Suppressor macrophage treated with lipopolysaccharide for 1 hour (primary cell): ENCODE measurements around the gene MOCS1.

Source experiments
- DNase-seq, 3 donors: peaks; one replicate each; pipeline ENCODE4 v3.0.0-alpha.2; 2020 to 2022

MOCS1 gene

DNA sequence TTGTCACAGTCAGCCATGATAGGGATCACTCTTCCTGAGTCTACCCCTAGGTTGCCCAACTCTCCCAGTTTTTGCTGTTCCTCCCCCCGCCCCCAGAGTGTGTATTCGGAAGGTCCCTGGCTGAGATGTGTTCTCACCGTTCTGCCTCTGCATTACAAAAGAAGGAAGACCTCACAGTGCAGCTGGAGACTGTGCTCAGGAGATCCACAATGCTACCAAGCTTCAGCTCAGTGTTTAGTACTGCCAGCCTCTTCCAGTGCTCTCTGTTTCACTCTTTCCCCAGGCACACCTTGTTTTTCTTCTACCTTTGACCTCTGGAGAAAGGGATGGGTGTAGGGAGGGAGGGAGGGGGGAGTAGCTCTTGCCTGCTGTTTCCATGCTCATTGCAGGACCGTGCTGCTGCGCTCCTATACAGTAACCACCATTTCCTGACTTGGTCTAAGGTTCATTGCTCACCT, 13.4 kb upstream of the MOCS1 start:
- DNase-seq: no peak

DNA sequence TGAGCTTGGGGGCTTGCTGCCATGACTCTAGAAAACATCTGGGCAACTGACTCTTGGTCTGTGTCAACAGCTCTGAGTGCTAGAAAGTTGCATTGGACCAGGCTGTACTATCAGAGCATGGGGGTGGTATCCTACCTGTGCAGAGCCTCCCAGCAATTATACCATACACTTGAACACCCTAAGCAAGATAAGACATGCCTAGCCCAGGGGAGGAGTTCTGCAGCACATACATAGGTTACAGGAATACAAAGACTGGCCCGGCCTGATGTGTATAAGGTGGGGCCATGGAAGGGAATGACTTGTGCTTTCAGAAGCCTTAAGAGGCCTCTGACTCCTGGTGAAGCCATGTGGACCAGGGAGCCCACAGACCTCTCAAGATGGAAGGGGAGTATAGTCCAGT, 11.4 kb upstream of the MOCS1 start:
- DNase-seq: no peak

DNA sequence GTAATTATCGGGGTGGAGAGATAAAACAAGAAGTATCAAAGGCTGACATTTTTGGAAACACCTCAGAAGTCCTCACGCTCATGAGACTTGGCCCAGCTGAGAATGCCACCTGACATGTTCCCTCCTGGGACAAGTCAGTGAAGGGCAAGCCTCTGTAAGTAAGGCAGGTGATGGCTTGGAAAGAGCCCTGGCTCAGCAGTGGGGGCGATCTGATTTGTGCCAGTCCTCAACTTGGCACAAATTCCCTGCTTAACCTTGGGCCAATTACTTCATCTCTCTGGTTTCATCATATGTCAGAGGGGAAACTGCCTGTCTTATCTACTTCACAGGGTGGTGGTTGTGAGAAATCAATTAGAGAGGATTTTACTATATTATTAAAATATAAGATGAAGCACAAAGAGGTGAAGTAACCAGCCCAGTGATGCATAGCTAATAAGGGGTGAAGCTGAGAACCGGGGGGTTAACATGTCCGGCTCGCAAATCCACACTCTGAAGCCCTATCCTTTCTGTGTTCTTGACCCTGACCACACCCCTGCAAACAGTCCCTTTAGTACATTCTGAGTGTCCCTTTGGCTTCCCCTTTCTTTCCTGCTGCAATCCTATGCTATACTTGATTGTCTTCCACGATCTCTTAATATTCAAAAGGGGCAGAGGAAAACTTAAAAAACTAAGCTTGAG, 8.8 kb upstream of the MOCS1 start:
- DNase-seq: no peak

DNA sequence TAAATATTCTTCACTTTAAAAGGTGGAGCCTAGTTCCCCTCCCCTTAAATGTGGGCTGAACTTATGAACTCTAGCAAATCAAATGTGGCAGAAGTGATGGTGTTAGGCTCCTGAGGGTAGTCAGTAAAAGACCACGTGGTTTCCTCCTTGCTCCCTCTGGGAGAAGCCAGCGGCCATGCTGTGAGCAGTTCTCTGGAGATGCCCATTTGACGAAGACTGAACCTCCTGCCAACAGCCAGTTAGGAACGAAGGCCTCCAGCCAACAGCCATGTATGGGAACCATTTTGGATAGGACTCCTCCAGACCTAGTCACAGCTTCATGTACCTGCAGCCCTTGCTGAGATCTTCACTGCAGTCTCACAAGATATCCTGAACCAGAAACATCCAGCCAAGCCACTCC, 7.6 kb upstream of the MOCS1 start:
- DNase-seq: no peak

DNA sequence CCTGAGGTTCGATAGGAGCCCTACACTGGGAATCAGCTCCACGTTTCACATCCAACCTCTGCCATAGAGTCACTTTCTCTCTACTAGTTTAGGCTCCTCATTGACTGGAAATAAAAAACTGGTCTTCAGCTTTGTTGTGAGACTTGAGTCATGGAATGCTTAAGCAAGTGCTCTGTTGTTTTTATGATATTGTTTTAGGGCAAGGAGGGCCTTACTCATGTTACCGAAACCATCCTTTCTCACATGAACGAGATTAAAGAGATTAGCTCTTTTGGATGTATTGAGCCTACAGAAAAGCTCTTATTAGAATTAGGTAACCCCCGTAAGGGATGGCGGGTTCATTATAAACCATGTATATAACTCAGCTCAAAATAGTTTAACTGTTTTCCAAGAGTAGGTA, 6.9 kb upstream of the MOCS1 start:
- no peak for DNase-seq

DNA sequence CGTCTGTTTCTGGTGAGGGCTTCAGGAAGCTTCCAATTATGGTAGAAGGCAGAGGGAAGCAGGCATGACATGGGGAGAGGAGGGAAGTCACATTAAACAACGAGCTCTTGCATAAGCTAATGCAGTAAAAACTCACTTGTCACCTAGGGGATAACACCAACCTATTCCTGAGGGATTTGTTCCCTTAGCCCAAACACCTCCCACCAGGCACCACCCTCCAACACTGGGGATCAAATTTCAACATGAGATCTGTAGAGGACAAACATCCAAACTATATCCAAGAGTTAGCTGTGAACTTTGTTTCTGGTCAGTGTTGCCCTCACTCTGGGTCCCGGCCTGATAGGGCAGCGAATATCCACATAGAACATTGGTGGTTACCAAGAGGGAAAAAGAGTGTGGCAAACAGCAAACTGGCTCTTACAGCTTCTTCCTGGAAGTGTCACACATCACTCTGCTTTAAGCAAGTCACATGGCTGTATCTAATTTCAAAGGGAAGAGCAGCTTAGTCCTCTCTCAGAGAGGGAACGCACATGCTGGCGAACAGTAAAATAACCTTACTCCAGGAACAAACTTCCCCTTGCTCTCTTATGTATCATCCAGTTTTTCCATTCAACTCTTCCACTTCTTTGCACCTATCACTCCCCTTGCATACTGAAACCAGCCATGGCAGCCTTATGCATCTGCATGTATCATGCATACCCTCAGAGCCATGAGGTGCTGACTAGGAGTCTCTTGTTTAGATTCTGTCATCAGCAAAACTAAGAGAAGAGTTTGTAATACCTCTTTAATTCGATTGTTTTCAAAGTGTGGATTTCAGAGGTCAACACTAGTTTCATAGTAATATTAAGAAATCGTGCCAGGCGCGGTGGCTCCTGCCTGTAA, 4.8 kb upstream of the MOCS1 start:
- DNase-seq: no peak

DNA sequence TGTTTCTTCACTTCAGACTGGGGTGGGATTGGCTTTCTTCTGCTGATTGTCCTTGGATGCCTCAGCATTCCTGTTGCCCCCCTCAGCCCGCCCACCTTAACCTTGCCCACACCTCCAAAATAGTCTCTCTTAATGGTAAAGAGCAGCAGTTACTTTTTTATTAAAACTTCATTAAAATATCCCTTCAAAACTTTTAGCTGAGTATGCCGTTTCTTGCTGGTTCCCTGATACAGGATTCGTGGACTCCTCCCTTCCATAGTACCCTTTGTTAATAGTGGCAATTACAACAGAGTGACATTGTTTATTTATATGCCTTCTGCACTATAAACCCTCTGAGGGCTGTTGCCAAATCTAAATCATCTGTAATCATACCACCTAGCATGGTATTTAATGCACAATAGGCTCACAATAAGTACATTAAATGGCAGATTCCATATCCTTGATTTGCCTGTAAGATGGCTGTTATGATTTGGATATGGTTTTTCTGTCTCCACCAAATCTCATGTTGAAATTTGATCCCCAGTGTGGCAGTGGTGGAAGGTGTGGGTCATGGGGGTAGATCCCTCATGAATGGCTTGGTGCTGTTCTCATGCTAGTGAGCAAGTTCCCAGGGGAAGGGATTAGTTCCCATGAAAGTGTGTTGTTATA, 3.5 kb upstream of the MOCS1 start:
- no peak for DNase-seq

DNA sequence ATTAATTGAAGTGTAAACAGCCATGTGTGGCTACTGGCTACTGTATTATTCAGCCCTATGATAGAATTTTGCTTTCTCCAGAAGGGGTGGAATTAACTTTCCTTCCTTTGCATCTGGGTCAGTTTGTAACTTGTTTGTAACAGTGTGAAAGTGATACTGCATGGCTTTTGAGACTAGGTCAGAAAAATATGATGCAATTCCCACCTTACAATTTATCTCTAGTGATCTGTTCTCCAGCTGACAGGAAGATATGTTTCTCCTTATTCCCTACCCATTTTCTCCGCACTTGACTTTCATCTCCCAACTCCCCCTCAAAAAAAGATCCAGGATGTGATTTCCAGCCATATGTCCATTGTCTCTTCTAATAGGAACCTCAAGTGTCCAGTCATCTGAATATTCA, 2.6 kb upstream of the MOCS1 start:
- no peak for DNase-seq

DNA sequence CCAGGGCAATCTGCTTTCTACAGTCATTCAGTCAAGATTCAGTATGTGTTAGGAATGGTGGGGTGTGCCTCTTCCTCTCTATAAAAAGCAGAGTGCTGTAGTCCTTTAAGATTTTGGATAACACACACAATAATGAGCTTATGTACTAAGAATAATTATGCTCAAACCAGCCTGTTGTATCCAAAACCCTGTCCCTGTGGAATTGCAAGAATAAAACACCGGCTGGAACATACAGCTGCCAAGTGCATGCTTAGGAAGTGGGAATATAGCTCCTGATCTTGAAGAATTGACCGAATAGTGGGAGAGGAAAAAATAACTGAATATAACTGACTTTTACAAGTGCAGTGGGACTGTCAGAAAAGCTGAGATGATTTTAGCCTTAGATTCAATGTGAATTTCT, 979 bp upstream of the MOCS1 start:
- DNase-seq: no peak

DNA sequence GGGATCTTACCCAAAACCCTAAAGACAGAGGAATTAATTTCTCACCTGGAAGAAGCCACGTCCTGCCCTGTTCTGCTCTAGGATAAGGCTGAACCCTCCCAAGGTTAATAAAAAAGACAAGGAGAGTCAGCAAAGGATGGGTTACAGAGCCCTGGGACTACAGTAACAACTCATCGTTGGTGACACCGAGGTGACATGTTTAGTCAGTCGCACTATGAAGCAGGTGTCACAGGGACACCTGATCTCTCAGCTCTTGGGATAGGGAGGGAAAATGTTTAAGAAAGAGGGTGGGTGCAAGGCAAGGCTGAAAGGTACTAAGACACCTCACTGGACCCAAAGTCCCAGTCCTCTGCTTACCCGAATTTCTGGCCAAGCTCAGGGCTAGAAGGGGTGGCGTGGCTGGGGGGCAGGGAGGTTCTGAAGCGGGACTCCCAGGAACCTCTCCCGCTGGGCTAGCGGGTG, 562 bp downstream of the MOCS1 start:
- DNase-seq: no peak

DNA sequence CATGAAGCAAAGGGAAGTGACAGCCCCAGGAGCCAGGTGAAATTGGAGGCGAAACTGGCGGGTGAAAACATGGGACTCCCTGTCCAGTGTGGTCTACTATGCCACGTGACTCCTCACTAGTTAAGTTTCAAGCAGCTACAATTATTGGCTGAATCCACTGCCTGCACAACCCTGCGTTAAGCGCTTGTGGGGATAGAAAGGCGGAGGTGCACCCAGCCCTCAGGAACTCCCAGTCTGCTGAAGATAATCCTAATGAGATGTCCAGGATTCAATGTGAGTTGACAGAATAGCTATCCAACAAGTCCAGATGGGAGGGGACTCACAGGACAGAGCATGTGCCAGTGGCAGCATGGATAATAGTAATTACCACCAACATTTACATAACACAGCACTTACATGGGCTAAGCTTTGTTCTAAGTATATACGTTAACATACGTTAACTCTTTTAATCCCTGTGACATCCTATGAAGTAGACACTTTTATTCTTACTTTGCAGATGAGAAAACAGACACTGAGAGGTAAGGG, 1.8 kb downstream of the MOCS1 start:
- DNase-seq: no peak

DNA sequence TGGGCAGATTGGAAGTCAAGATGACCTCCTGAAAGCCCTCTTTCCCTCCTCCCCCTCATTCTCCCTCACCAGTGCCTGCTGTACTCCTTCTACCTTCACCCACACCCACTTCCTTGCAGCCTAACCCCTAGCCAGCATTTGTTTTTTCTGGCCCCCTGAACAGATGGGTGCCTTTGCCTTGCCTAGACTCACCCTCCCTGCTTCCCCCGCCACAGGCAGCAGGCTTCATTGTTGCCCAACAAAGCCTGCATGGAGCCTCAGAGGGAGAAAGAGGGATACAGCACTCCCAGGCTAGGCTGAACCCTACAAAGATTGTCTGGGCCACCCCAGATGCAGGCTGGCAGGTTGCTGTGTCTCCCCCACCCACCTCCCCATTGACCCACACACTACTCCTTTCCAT, 2.7 kb downstream of the MOCS1 start:
- no peak for DNase-seq

DNA sequence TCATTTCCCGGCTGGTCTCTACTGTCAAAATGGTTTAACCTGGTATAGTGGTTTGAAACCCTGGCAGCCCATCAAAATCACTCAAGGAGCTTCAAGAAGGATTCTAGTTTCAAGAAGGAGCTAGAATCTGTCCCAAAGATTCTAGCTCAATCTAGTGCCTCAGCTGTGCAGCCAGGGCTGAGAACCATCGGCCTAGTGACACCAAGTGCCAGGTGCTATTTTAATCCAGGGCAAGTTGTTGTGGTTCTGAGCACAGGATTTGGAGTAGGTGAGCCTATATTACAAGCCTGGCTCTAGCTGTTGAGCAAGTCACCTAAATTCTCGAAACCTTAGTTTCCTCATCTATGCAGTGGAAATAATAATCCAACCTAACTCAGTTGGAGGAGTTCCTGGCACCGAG, 3.7 kb downstream of the MOCS1 start:
- DNase-seq: no peak

DNA sequence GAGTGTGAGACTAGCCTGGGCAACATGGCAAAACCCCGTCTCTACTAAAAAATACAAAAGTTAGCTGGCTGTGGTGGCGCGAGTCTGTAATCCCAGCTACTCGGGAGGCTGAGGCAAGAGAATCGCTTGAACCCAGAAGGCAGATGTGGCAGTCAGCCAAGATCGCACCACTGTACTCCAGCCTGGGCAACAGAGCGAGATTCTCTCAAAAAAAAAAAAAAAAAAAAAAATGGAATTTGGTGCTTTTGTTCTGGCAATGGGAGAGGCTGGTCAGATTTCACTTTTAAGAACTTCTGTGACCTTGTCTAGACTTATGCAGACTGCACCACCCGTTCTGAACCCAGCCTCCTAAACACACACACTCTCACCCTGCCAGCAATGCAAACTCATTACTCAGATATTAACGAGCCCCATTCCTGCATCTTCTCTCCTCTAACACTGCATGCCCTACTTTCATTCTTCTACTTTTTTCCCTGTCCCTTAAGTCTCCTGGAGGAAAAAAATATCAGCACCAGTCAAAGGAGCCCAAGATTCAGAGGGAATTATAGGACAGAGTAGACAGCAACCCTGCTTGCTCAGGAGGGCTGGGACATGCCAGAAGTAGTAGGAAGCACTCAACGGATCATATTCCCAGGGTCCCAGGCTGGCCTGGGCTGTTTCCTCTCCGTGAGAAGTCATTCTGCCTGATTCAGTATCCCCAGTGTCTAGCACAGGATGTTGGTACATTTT, 4.4 kb downstream of the MOCS1 start:
- DNase-seq: no peak

DNA sequence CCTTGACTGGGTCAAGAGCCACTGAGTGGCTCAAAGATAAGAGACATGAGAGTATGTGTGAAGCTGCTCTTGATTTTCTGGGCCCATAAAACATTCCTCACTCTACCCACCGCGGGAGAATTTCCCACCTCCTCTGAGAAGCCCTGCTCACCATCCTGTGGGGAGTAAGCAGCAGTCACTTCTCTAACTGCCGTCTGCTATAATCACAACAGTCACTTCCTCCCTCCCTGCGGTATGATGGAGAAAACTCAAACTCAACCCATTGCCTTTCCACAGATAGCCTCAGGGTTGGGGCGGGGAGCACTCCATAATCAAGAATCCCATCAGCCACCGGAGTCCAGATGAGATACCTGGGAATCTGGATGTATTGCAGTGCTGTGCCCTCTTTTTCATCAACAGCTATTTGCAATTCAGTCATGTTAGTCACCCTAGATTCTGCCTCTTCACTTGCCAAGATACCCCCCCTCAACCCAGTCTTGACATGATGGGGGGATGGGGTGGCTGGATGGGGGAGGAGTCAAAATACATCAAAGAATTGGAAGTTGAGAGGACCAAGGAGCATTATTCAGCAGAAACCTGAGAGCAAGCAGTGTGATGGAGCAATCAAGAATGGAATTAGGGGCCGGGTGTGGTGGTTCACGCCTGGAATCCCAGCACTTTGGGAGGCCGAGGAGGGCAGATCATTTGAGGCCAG, 5.1 kb downstream of the MOCS1 start:
- no peak for DNase-seq

DNA sequence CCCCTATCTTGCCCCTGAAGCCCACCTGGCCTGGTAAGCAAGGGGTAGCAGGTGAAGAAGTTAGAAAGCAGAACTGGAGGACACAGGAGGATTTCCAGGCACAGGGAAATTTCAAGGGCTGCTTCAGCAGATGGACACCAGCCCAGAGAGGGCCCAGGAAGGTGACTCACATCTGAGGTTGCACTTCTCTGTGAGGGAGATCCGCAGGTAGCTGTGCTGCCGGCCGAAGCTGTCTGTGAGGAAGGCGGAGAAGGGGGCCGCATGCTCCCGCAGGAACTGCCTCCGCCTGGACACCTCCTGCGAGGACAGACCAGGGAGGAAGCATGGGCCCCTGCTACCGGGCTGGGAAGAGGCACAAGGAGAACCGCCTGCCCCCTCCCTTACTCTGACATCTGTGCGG, 7.1 kb downstream of the MOCS1 start:
- no peak for DNase-seq

DNA sequence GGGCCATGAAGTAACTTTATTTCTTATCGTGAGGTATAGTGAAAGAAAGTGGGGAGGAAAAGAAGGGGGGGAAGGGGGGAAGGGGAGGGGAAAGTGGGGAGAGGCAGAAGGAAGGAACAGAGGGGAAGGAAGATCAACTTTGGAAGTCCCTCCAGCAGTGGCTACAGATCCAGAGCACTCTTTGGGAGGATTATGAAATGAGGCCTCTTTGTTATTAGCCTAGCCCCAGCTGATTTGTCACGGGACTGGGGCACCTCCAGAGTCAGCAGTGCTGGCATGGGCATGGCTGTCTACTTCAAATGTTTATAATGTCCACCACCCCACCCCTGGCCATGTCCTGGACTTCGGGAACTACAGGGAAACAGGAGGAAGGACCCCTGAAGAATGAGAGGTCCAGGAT, 7.6 kb downstream of the MOCS1 start:
- DNase-seq: no peak

DNA sequence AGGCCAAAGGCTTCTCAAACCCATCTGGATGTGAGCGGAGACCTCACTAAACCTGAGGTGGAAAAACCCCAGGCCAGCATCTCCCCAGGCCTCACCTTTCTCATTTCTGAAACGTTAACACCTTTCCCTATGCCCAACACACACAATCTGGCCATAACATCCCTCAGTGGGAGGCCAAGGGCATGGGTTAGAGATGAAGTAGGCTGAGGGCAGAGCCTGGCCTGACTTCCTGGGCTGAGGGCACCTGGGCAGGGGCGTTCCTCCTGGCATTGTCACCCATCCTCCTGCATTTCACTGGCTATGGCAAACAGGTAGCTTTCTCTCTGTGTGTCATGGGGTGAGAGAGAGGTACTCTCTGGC, 8.4 kb downstream of the MOCS1 start:
- no peak for DNase-seq

DNA sequence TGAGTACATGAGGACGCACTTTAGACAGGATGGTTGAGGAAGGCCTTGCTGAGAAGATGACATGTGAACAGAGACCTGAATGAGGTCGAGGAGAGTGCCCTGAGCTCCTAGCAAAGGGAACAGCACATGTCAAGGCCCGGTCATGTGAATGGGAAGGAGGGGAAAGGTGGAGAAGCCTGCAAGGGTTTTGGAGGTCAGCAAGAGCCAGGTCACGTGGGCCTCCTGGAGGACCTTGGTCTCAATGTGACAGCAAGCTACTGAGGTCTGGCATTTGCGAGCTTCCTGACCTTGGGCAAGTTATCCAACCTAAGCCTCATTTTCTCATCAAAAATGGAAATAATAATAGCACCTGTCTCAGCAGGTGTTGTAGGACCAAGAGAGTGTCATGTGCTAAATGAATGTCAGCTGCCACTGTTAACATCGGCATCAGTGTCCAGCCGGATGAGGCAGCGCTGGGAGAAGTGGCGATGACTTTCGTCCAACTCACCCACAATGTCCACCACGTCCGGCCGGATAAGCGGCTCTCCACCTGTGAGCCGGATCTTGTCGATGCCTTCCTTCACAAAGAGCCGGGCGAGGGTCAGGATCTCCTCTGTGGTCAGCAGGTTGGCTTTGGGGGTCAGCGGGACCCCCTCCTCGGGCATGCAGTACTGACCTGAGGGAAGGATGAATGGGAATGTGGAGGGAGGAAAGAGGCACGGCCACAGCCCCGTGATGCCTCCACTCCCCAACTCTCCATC, 8.9 kb downstream of the MOCS1 start:
- DNase-seq: no peak

DNA sequence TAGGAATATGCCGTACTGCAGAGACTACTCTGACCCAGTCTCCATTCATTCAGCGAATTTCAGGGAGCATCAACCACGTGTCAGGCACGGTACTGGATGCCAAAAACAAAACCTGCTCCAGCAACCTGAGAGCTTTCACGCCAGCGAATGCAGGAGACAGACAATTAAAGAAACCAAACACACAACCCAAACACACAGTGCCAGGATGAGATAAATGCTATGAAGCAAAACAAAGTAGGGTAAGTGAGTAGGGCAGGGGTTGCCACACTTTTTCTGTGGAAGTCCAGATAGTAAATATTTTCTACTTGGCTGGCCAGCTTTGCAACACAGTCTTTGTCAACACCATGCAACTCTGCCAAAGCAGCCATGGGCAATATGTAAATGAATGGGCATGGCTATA, 10.0 kb downstream of the MOCS1 start:
- no peak for DNase-seq

DNA sequence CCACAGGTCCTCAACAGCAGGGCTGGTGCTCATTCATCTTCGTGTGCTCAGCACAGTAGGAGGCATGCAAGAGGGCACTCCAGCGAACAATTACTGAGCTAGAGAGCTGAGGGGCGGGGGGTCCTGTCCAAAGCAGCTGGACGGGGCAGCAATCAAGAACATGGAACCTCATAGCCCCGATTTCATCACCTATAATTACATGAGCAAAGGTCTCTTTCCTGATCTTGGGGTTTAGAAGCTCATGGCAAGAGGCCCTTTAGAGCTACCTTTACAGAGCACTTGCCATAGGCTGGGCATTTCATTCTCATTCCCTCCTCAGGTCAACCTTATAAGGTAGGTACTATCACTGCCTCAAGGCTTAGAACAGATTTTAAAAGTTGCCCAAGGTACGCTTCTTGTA, 10.4 kb downstream of the MOCS1 start:
- DNase-seq: no peak

DNA sequence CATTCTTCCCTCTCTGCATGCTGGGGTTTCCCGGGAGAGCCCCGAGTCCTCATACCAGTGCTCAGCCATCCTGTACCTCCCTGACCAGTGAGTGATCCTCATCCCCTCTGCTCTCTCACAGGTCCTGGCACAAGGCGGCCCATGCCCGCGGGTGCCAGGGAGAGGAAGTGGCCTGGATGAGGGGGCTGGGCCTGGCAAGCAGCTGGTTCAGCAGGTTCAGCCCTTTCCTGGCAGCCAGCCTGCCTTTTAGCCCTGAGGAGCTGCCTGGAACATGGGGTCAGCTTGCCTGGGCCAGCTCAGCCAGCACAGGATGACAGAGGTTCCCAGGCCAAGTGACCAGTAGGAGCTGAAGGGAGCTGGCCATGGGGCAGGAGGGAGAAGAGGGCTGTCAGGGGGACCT, 10.9 kb downstream of the MOCS1 start:
- DNase-seq: no peak
